GM12801 (cell line): Measurements from ENCODE around the gene TRAF5.

Source experiments
- CTCF ChIP-seq: IDR thresholded peaks from one replicate; pipeline ENCODE4 v1.5.1; 2011; ENCODE audit warnings: control low read depth; ENCODE audit not compliant: insufficient read length; ENCODE audit errors: extremely low read depth

TRAF5 gene

GRCh38 chr1:211377539-211378450 lies 51.2 kb downstream of the TRAF5 start:
- no peak for TF ChIP-seq CTCF

DNA sequence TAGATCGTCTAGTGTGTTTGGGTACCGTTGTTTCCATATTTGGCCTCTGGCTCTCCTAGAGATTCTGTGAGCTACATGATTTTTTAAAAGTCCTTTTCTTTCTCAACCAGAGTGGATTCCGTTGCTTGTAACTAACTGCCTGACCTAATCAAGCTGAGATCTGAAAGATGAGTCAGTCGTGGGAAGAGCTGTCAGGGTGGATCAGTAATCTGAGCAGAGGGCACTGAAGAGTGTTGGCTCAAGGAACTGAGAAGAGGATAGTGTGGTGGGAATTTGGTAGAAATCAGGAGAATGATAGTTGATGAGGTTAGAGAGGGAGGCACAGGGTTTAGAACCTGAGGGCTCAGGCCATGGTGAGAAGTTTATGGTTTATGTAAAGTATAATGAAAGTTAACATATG lies 52.2 kb downstream of the TRAF5 start:
- no peak for TF ChIP-seq CTCF

- no peak for TF ChIP-seq CTCF
Measured at GRCh38 chr1:211379446-211379845, 52.8 kb downstream of the TRAF5 start.

- no peak for TF ChIP-seq CTCF
Measured at GRCh38 chr1:211381481-211382181, 55.0 kb downstream of the TRAF5 start.

- TF ChIP-seq CTCF = no peak
Measured at GRCh38 chr1:211382182-211382713, 55.6 kb downstream of the TRAF5 start.

GRCh38 chr1:211382714-211383480 lies 56.3 kb downstream of the TRAF5 start:
- no peak for TF ChIP-seq CTCF

DNA sequence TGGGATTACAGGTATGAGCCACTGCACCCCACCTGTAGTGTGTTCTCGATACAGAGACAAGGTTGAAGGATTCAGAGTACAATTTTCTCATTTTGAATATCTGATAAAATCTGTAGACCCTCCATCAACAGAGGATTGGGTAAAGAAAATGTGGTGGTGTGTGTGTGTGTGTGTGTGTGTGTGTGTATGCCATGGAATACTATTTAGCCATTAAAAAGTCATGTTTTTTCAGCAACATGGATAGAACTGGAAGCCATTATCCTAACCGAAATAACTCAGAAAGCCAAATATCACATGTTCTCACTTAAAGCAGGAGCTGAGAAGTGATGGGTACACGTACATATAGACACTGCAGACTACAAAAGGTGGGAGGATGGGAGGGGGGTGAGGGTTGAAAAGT lies 57.9 kb downstream of the TRAF5 start:
- no peak for TF ChIP-seq CTCF
